Spleen (tissue), 11 donors: ENCODE data around the gene PARVG. TPM values are rescaled to one million over a fixed set of nuclear protein-coding genes. Genes with fewer than 3 reads are reported as not detected.
A peak's percentile ranks its signal among the peaks of the same experiment; 100 is the strongest.

Experiments
- DNase-seq: peaks from one replicate; pipeline ENCODE4 v3.0.0-alpha.2; 2020
- H3K27ac ChIP-seq, 8 donors: fragments of 200-600 bp; sonication (generic) in 7 of 8; 1 replicate in 4 of 8; 2 replicates in 4 of 8; pipeline versions ENCODE4 v1.5.0 to v1.8.0; 2016 to 2021; ENCODE audit warnings: inconsistent platforms in 4 of 8, mild to moderate bottlenecking in 4 of 8, moderate library complexity in 1 of 8
- H3K27me3 ChIP-seq, 7 donors: fragments of 200-600 bp; sonication (generic) in 6 of 7; replicated peaks in 1 of 7; 1 replicate in 4 of 7; 2 replicates in 3 of 7; pipeline versions ENCODE4 v1.5.0 to v1.8.0; 2016 to 2021; ENCODE audit warnings: inconsistent platforms in 3 of 7, mild to moderate bottlenecking in 1 of 7
- H3K36me3 ChIP-seq, 6 donors: fragments of 200-600 bp; sonication (generic) in 5 of 6; 1 replicate in 4 of 6; 2 replicates in 2 of 6; pipeline versions ENCODE4 v1.5.0 to v1.8.0; 2016 to 2021; ENCODE audit warnings: inconsistent platforms in 2 of 6
- H3K4me1 ChIP-seq, 6 donors: fragments of 200-600 bp; sonication (generic) in 5 of 6; 1 replicate in 3 of 6; 2 replicates in 3 of 6; pipeline versions ENCODE4 v1.5.0 to v1.8.0; 2016 to 2021; ENCODE audit warnings: inconsistent platforms in 3 of 6
- H3K4me3 ChIP-seq, 8 donors: fragments of 200-600 bp; sonication (generic) in 7 of 8; 1 replicate in 4 of 8; 2 replicates in 4 of 8; pipeline versions ENCODE4 v1.5.0 to v1.8.0; 2016 to 2021; ENCODE audit warnings: inconsistent platforms in 4 of 8, mild to moderate bottlenecking in 4 of 8, moderate library complexity in 2 of 8
- H3K9me3 ChIP-seq, 8 donors: fragments of 200-600 bp; sonication (generic) in 7 of 8; 1 replicate in 4 of 8; 2 replicates in 4 of 8; pipeline versions ENCODE4 v1.5.0 to v1.8.0; 2016 to 2021; ENCODE audit warnings: inconsistent platforms in 4 of 8
- POLR2A ChIP-seq, 3 donors: fragments of 450-650 bp; IDR thresholded peaks; one replicate each; pipeline ENCODE4 v1.5.1; 2017; ENCODE audit warnings: antibody characterized with exemption in 3 of 3, mild to moderate bottlenecking in 1 of 3
- POLR2AphosphoS5 ChIP-seq, 3 donors: sonication (generic); formaldehyde crosslinking; IDR thresholded peaks; one replicate each; pipeline ENCODE4 v1.5.1; 2017; ENCODE audit warnings: antibody characterized with exemption in 3 of 3
- WGBS, 5 donors: extraction: QIAGEN DNeasy Blood & Tissue Kit in 3 of 5; methylation state at CpG; one replicate each; pipeline versions ENCODE4 v1.1.5 to v1.1.7; 2013 to 2018; 5-methylcytosine and 5-hydroxymethylcytosine counted together
- intact Hi-C: fragments of 100-400 bp; cut with DNase I; formaldehyde crosslinking; loops from one replicate; pipeline ENCODE4 v1.15.0; 2023; ENCODE audit warnings: low total_unique reads
- polyA plus RNA-seq, 3 donors: library from polyadenylated mRNA; stranded (reverse); fragments of 200-250 nt; gene quantifications; one replicate each; pipeline ENCODE4 v1.2.1, GENCODE V29; 2013
- total RNA-seq, 7 donors: library from RNA; depleted of rRNA in 3 of 7; stranded (reverse); fragments of >200 nt in 3 of 7; fragmentation: NEBNext Ultra II Directional in 4 of 7; extraction: Animal tissue kit (Norgen Biotek cat#: 25700) in 4 of 7; gene quantifications; one replicate each; pipeline versions ENCODE4 v1.1.0 to v1.2.1, GENCODE V29; 2016 to 2021
- TF ChIP-seq, protein P1 (sequence below), 11 experiments: fragments of 200-600 bp in 7 of 11; fragments of 450-650 bp in 4 of 11; sonication (generic) in 4 of 11; IDR thresholded peaks in 8 of 11; conservative IDR thresholded peaks in 3 of 11; 1 replicate in 7 of 11; 2 replicates in 4 of 11; pipeline versions ENCODE4 v1.4.0 to v1.8.0; 2016 to 2021; ENCODE audit warnings: antibody characterized with exemption in 11 of 11, inconsistent platforms in 4 of 11, mild to moderate bottlenecking in 1 of 11
- donor health status: healthy with polysubstance abuse.
- donor health status: DM: no; HTN: no; CAD: no; lungs with moderate emphysema.
- donor health status: DM: no; HTN: no; CAD: no.
- donor health status: Bipolar disorder and iron deficiency.
- donor health status: healthy.
- donor health status: DM: no; HTN: no; CAD: no.
- donor health status: DM: yes; HTN: yes; CAD: no.

PARVG gene
- total and polyA plus RNA-seq, 10 donors, result 118 to 226 (median 159) TPM

DNA sequence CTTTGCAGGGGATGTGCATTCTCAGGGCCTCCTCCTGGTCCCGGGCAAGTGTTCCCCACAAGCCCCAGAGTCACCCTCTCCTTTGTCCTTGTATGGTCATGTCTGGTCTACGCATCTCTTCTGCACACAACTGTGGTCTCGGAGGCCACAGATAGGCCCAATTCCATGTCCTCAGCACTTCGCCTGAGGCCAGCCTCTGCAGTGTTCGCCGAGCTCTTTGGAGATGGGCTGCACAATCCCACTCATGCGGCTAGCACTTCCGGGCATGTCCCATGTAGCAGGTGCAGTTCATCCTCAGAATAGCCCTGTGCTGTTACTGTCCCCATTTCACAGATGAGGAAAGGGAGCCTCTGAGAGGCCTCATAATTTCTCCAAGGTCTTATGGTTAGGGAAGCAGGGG, 7.6 kb downstream of the PARVG start:
- Histone ChIP-seq H3K4me1 (peaks cover 0 to 69% (median 33%) of the 10 kb centered on the region in 6 donors), H3K27me3 (peaks cover 0 to 5% (median 0%) of the 10 kb centered on the region in 7 donors), H3K9me3 (no peaks in the 10 kb centered on the region), H3K27ac (no peak overlapping the region), H3K36me3 (peaks cover 0 to 95% (median 16%) of the 10 kb centered on the region in 6 donors), H3K4me3 (no peak overlapping the region)
- no peak for TF ChIP-seq POLR2A (IDR thresholded peaks at IDR 0.05)
- no peak for DNase-seq
- WGBS, 5 donors, result 88 to 97% (median 93%) methylated on average over 8 of the region's 8 CpGs
- intact Hi-C loops, result no loop called here

DNA sequence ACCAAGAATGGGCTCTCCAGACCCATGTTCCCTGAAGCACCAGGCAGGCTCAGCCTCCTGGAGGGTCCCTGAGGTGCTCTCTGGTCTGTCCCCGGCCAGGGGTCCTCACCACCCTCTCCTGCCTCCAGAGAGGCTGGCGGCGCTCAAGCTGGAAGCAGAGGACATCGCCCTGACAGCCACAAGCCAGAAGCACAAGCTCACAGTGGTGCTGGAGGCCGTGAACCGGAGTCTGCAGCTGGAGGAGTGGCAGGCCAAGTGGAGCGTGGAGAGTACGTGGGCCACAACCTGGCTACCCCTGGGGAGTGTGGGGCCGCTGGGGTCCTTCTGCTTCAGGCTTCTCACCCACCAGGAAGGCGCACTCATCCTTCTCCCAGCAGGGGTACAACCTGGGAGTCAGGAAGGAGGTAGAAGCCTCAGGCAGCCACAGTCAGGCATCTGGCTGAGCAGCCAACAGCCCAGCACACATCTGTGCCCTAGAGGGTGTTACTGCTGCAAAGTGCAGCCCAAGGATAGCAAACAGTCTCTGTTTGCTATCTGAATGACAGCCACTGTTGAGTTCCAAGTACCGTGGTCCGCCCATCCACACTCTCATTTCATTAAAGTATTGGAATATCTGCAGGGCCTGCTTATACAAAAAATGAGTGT, 8.4 kb downstream of the PARVG start:
- Histone ChIP-seq H3K4me3 (no peak overlapping the region), H3K9me3 (no peaks in the 10 kb centered on the region), H3K27ac (no peak overlapping the region), H3K27me3 (peaks cover 0 to 4% (median 0%) of the 10 kb centered on the region in 7 donors), H3K36me3 (peaks cover 0 to 95% (median 17%) of the 10 kb centered on the region in 6 donors), H3K4me1 (peaks cover 0 to 69% (median 30%) of the 10 kb centered on the region in 6 donors)
- peak; percentile 81 for DNase-seq
- intact Hi-C loops, result no loop called here
- 74 to 91% (median 81%) methylated on average over 12 of the region's 12 CpGs for WGBS, 5 donors
- TF ChIP-seq, protein P1, sequence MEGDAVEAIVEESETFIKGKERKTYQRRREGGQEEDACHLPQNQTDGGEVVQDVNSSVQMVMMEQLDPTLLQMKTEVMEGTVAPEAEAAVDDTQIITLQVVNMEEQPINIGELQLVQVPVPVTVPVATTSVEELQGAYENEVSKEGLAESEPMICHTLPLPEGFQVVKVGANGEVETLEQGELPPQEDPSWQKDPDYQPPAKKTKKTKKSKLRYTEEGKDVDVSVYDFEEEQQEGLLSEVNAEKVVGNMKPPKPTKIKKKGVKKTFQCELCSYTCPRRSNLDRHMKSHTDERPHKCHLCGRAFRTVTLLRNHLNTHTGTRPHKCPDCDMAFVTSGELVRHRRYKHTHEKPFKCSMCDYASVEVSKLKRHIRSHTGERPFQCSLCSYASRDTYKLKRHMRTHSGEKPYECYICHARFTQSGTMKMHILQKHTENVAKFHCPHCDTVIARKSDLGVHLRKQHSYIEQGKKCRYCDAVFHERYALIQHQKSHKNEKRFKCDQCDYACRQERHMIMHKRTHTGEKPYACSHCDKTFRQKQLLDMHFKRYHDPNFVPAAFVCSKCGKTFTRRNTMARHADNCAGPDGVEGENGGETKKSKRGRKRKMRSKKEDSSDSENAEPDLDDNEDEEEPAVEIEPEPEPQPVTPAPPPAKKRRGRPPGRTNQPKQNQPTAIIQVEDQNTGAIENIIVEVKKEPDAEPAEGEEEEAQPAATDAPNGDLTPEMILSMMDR (IDR thresholded peaks at IDR 0.05 in 8 of 11, conservative IDR thresholded peaks at IDR 0.05 in 3 of 11), result no peak
- peak in 2 of 3 donors; percentile 2 to 68 for TF ChIP-seq POLR2AphosphoS5 (IDR thresholded peaks at IDR 0.05)
- no peak for TF ChIP-seq POLR2A (IDR thresholded peaks at IDR 0.05)

DNA sequence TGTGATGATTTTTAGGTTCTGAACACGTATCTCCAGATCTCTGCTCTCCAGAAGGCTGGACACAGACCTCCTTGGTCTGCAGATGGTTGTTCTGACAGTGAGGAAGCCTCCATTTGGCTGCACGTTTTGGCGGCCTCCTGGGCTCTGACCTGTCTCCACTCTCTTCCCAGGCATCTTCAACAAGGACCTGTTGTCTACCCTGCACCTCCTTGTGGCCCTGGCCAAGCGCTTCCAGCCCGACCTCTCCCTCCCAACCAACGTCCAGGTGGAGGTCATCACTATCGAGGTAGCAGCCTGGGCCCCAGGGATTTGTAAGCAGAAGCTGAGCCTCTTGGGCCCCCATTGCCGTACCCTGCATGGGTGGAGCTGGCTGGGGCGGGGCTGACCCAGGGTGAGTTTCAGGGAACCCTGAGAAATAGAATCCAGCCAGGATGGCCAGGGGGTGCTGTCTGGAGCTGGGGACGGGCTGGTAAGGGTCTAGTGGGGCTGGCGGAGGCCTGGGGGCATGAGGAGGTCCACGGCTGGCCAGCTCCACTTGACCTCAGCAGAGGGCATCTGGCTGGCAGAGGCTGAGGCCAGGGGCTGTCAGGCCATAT, 9.8 kb downstream of the PARVG start:
- H3K36me3 ChIP-seq, result peaks cover 0 to 93% (median 18%) of the 10 kb centered on the region in 6 donors
- WGBS, 5 donors, result 77 to 86% (median 82%) methylated on average over 11 to 12 of the region's 12 CpGs
- no peak overlapping the region for H3K27ac ChIP-seq
- intact Hi-C loops, result no loop called here
- H3K9me3 ChIP-seq, result no peaks in the 10 kb centered on the region
- TF ChIP-seq, protein P1 (IDR thresholded peaks at IDR 0.05 in 8 of 11, conservative IDR thresholded peaks at IDR 0.05 in 3 of 11), result no peak
- TF ChIP-seq POLR2AphosphoS5 (IDR thresholded peaks at IDR 0.05), result peak in 2 of 3 donors; percentile 22 to 58
- H3K4me3 ChIP-seq, result no peak overlapping the region
- no peak for DNase-seq
- peaks cover 0 to 62% (median 30%) of the 10 kb centered on the region in 6 donors for H3K4me1 ChIP-seq
- peaks cover 0 to 4% (median 0%) of the 10 kb centered on the region in 7 donors for H3K27me3 ChIP-seq

DNA sequence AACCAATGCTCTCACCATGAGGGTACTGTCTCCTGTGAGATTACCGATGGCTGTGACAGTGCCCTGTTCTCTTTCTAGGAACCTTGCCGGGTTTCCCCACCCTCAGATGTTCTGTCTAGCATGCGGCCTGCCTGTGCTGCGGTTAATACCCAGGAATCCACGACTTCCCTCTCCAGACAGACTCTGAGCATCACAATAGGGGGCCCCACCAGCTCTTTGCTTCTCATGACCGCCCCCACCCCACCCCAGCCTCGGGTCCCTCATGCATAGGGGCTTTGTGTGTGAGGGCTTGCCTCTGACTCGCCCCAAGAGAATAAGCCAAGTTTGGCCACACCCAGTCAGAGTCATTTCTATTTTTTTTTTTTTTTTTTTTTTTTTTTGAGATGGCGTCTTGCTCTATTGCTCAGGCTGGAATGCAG, 10.3 kb downstream of the PARVG start:
- peaks cover 0 to 93% (median 14%) of the 10 kb centered on the region in 6 donors for H3K36me3 ChIP-seq
- no peak for DNase-seq
- WGBS, 5 donors, result 31 to 60% (median 39%) methylated on average over 9 of the region's 9 CpGs
- intact Hi-C loops, result no loop called here
- peaks cover 0 to 59% (median 30%) of the 10 kb centered on the region in 6 donors for H3K4me1 ChIP-seq
- no peak overlapping the region for H3K27ac ChIP-seq
- H3K4me3 ChIP-seq, result no peak overlapping the region
- no peak for TF ChIP-seq POLR2AphosphoS5 (IDR thresholded peaks at IDR 0.05)
- no peak for TF ChIP-seq POLR2A (IDR thresholded peaks at IDR 0.05)
- TF ChIP-seq, protein P1 (IDR thresholded peaks at IDR 0.05 in 8 of 11, conservative IDR thresholded peaks at IDR 0.05 in 3 of 11), result no peak
- no peaks in the 10 kb centered on the region for H3K9me3 ChIP-seq
- H3K27me3 ChIP-seq, result peaks cover 0 to 5% (median 0%) of the 10 kb centered on the region in 7 donors
